Dendritic cell treated with granulocyte-macrophage colony-stimulating factor and Interleukin-4, amounts not matched to agents 40 ng/mL and 50 ng/mL, for 4 days (primary cell): ENCODE results near the gene BFSP2.

Source experiments
- H3K27ac Mint-ChIP-seq: one replicate; pipeline ENCODE4 v1.8.0; 2022; ENCODE audit warnings: mild to moderate bottlenecking, mixed read lengths
- H3K27me3 Mint-ChIP-seq: one replicate; pipeline ENCODE4 v1.8.0; 2022; ENCODE audit warnings: mild to moderate bottlenecking, mixed read lengths
- H3K36me3 Mint-ChIP-seq: one replicate; pipeline ENCODE4 v1.8.0; 2022; ENCODE audit warnings: low read depth, mixed read lengths
- H3K4me1 Mint-ChIP-seq: one replicate; pipeline ENCODE4 v1.8.0; 2022; ENCODE audit warnings: low read depth, mixed read lengths
- H3K4me3 Mint-ChIP-seq: one replicate; pipeline ENCODE4 v1.8.0; 2022; ENCODE audit warnings: mild to moderate bottlenecking, moderate library complexity, mixed read lengths
- H3K9me3 Mint-ChIP-seq: one replicate; pipeline ENCODE4 v1.8.0; 2022; ENCODE audit warnings: mixed read lengths
- intact Hi-C: fragments of 100-400 bp; cut with micrococcal nuclease; formaldehyde crosslinking; loops from one replicate; pipeline ENCODE4 v1.15.0; 2022

Gene BFSP2, protein sequence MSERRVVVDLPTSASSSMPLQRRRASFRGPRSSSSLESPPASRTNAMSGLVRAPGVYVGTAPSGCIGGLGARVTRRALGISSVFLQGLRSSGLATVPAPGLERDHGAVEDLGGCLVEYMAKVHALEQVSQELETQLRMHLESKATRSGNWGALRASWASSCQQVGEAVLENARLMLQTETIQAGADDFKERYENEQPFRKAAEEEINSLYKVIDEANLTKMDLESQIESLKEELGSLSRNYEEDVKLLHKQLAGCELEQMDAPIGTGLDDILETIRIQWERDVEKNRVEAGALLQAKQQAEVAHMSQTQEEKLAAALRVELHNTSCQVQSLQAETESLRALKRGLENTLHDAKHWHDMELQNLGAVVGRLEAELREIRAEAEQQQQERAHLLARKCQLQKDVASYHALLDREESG

GRCh38 chr3:133400006-133400515, at the start of gene BFSP2:
BFSP2 (plus strand) TSS chr3:133400056; CDS start chr3:133400084, 28 bp downstream.
- Mint-ChIP-seq H3K27me3 (no peaks in the 10 kb centered on the region), H3K27ac (no peak within 1 kb of the TSS), H3K4me1 (no peaks in the 10 kb centered on the region), H3K9me3 (no peaks in the 10 kb centered on the region), H3K36me3 (no peaks in the 10 kb centered on the region), H3K4me3 (no peak within 1 kb of the TSS)
- intact Hi-C loops, result no loop called here

DNA sequence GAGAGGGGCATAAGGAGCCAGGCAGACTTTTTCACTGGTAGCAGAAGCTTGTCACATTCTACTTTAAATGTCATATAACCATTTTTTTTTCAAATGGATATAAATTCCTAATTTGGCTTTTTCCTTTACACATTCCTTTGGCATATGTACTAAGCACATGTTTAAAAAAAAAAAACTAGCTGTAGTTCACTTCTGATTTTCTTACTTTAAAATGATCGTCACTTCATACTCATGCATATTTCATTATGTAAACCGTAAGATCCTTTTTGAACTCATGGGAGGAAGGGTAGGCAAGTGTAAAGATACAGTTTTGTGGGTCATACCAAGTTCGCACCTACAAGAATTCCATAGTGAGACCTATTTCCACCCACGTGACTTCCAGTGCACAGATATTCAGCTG, 45.1 kb upstream of the BFSP2 start:
- Mint-ChIP-seq H3K4me1 (no peaks in the 10 kb centered on the region), H3K9me3 (no peaks in the 10 kb centered on the region), H3K4me3 (no peak overlapping the region), H3K27ac (no peak overlapping the region), H3K27me3 (no peaks in the 10 kb centered on the region), H3K36me3 (no peaks in the 10 kb centered on the region)
- intact Hi-C loops, result no loop called here

- H3K4me1 Mint-ChIP-seq, result no peaks in the 10 kb centered on the region
- H3K36me3 Mint-ChIP-seq, result no peaks in the 10 kb centered on the region
- H3K27me3 Mint-ChIP-seq, result no peaks in the 10 kb centered on the region
- intact Hi-C loops, result no loop called here
- no peaks in the 10 kb centered on the region for H3K9me3 Mint-ChIP-seq
- no peak overlapping the region for H3K27ac Mint-ChIP-seq
- H3K4me3 Mint-ChIP-seq, result no peak overlapping the region
These were observed 39.4 kb upstream of the BFSP2 start for GRCh38 chr3:133360476-133360875.

- no peaks in the 10 kb centered on the region for H3K27me3 Mint-ChIP-seq
- H3K9me3 Mint-ChIP-seq, result no peaks in the 10 kb centered on the region
- no peaks in the 10 kb centered on the region for H3K36me3 Mint-ChIP-seq
- H3K27ac Mint-ChIP-seq, result no peak overlapping the region
- no peaks in the 10 kb centered on the region for H3K4me1 Mint-ChIP-seq
- intact Hi-C loops, result no loop called here
- no peak overlapping the region for H3K4me3 Mint-ChIP-seq
These were observed 38.8 kb upstream of the BFSP2 start for GRCh38 chr3:133361011-133361410.

DNA sequence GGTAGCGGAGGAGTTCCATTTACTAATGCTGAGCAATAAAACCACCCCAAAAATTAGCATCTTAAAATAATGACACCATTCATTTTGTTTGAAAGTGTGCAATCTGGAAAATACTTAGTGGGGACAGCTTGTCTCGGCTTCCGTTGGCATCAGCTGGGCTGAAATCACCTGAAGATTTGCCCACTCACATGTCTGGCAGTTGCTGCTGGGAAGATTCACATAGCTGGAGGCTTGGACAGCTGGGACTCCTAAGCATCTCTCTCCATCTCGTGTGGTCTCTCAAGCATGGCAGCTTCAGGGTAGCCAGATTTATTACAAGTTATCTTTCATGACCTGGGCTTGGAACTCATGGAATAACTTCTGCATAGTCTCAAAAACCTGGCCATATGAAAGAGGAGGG, 38.4 kb upstream of the BFSP2 start:
- Mint-ChIP-seq H3K4me3 (no peak overlapping the region), H3K4me1 (no peaks in the 10 kb centered on the region), H3K27ac (no peak overlapping the region), H3K36me3 (no peaks in the 10 kb centered on the region), H3K9me3 (no peaks in the 10 kb centered on the region), H3K27me3 (no peaks in the 10 kb centered on the region)
- intact Hi-C loops, result no loop called here

DNA sequence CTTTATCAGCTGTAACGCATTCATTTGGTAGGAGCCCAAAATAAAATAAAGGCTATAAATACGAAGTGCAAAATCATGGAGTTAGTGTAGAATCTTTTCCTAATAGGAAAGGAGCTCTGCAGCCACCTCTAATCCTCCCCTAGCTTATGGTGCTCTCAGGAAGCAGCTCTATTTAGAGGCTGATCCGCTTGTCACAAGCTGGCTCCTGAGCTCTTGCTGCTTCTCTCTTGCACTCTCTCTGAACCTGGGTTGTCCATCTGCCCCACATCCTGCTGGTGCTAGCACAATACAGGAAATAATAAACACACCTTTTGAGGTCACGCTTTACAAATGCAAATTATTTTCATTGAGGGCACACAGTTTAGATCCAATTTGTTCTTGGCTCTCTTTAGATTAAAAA, 37.3 kb upstream of the BFSP2 start:
- Mint-ChIP-seq H3K4me1 (no peaks in the 10 kb centered on the region), H3K27me3 (no peaks in the 10 kb centered on the region), H3K27ac (no peak overlapping the region), H3K9me3 (no peaks in the 10 kb centered on the region), H3K4me3 (no peak overlapping the region), H3K36me3 (no peaks in the 10 kb centered on the region)
- intact Hi-C loops, result no loop called here

DNA sequence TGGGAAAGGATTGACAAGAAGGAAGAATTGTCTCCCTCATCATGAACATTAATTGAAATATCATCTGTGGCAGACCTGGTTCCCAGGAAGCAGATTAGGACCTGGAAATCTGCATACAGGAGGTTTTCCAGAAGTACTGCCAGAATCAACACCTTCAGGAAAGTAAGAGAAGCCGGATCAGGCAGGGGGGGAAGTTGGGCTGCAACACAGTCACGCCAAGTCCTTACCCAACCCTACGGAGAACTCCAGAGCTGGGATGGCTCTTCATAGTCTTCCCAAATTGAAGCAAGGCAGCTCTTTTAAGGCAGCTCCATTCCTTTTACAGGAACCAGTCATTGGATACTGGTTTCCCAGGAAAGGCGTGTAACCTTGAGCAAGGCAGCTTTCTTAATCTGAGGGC, 35.2 kb upstream of the BFSP2 start:
- Mint-ChIP-seq H3K27ac (no peak overlapping the region), H3K4me1 (no peaks in the 10 kb centered on the region), H3K27me3 (no peaks in the 10 kb centered on the region), H3K36me3 (no peaks in the 10 kb centered on the region), H3K4me3 (no peak overlapping the region), H3K9me3 (no peaks in the 10 kb centered on the region)
- intact Hi-C loops, result no loop called here

DNA sequence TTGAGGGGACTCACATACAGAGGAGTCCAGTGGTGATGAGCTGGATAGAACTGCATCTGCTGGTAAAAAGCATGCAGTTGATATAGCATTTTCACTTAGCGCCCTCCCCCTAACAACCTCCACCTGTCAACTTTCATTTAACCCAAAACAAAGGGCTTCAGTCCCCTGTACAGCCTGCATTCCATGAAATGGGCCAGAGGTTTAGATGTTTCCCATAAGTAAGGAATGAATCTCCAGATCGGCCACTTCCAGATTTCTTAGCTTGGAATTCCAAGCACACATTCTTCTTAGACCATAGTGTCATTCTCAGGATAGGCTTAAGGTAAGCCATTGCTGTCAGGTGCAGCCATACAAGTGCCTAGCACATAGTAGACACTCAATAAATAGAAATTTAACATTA, 32.9 kb upstream of the BFSP2 start:
- Mint-ChIP-seq H3K27me3 (peaks cover 3% of the 10 kb centered on the region), H3K9me3 (no peaks in the 10 kb centered on the region), H3K4me1 (no peaks in the 10 kb centered on the region), H3K4me3 (no peak overlapping the region), H3K27ac (no peak overlapping the region), H3K36me3 (no peaks in the 10 kb centered on the region)
- intact Hi-C loops, result no loop called here

GRCh38 chr3:133367403-133367802, 32.5 kb upstream of the BFSP2 start:
- intact Hi-C loops, result no loop called here

DNA sequence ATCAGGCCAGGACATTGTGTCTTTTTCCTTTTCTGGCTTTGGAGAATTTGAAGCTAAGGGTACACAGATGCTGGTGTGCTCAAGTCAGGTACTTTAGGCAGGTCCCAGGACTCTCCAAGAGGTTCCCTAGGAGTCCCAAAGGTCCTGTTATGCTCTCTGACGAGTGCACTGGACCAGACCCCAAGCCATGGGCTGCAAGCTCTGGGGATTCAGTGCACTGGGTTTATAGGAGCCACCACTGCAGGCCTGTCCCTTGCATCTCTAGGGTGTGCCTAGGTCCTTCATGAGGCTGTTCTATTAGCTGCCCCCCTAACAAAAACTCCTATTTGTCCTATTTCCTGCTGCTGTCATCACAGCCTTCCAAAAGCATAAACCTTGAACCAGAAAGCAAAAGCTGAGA, 31.9 kb upstream of the BFSP2 start:
- no peaks in the 10 kb centered on the region for H3K36me3 Mint-ChIP-seq
- peaks cover 3% of the 10 kb centered on the region for H3K27me3 Mint-ChIP-seq
- H3K9me3 Mint-ChIP-seq, result no peaks in the 10 kb centered on the region

More at GRCh38 chr3:133367403-133367802, 32.5 kb upstream of the BFSP2 start:
- no peak overlapping the region for H3K27ac Mint-ChIP-seq
- no peaks in the 10 kb centered on the region for H3K36me3 Mint-ChIP-seq
- H3K9me3 Mint-ChIP-seq, result no peaks in the 10 kb centered on the region
- peaks cover 3% of the 10 kb centered on the region for H3K27me3 Mint-ChIP-seq
- no peaks in the 10 kb centered on the region for H3K4me1 Mint-ChIP-seq
- H3K4me3 Mint-ChIP-seq, result no peak overlapping the region

DNA sequence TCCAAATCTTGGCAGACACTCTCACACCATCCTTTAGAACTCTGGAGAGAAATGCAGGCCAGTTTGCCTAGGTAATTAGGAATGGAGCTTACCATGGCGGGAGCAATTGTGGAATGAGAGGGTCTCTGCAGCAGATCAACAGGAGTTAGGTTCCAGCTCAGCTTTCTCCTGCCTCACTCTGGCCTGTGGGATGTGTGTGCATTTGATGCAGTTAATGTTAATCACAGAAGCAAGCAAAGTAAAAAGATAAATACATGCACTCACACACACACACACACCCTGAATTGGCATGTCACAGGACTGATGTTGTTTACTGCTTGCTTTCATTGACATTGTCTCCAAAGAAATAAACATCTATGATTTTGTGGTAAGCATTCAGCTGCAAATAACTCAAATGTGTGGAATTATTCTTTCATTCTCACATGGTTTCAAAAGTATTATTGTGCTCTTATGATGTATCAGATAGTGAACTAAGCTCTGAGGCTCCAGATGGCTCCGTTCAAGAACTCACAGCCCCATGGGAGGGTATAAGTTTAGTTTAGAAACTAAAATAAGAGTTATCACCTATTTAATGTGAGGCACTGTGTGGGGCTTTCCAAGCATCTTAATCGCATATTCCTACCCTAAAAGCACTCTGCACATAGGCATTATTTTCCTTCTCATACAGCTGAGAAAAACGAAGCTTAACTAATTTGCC, 31.3 kb upstream of the BFSP2 start:
- intact Hi-C loops, result no loop called here
- Mint-ChIP-seq H3K4me1 (no peaks in the 10 kb centered on the region), H3K4me3 (no peak overlapping the region), H3K27me3 (peaks cover 3% of the 10 kb centered on the region), H3K9me3 (no peaks in the 10 kb centered on the region), H3K27ac (no peak overlapping the region), H3K36me3 (no peaks in the 10 kb centered on the region)

More for the DNA sequence above, 31.9 kb upstream of the BFSP2 start:
- Mint-ChIP-seq H3K4me1 (no peaks in the 10 kb centered on the region), H3K4me3 (no peak overlapping the region), H3K27ac (no peak overlapping the region)
- intact Hi-C loops, result no loop called here

GRCh38 chr3:133369068-133369440, 30.8 kb upstream of the BFSP2 start:
- intact Hi-C loops, result no loop called here
- Mint-ChIP-seq H3K4me1 (no peaks in the 10 kb centered on the region), H3K36me3 (no peaks in the 10 kb centered on the region), H3K4me3 (no peak overlapping the region), H3K27ac (no peak overlapping the region), H3K9me3 (no peaks in the 10 kb centered on the region), H3K27me3 (peaks cover 3% of the 10 kb centered on the region)

GRCh38 chr3:133371181-133371580, 28.7 kb upstream of the BFSP2 start:
- Mint-ChIP-seq H3K27ac (no peak overlapping the region), H3K9me3 (no peaks in the 10 kb centered on the region), H3K27me3 (peaks cover 3% of the 10 kb centered on the region), H3K36me3 (no peaks in the 10 kb centered on the region), H3K4me1 (no peaks in the 10 kb centered on the region), H3K4me3 (no peak overlapping the region)
- intact Hi-C loops, result no loop called here

DNA sequence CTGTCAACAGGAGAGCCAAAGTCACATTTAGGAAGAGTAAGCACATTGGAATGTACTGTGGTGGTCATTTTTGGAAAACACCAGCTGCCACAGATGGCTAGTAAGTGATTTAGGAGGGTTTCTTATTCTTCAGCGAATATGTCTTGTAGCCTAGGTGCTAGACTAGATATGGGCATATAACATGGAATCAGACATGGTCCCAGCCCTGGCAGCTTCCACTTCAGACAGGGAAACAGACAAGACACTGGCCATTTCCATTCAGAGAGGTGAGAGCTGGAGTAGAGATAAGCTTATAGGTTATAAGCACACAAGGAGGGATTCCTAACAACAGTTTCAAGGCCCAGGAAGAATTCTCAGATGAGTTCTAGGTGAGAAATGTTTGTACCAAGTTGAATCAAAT, 28.2 kb upstream of the BFSP2 start:
- Mint-ChIP-seq H3K4me3 (no peak overlapping the region), H3K36me3 (no peaks in the 10 kb centered on the region), H3K27ac (no peak overlapping the region), H3K4me1 (no peaks in the 10 kb centered on the region), H3K9me3 (no peaks in the 10 kb centered on the region), H3K27me3 (peaks cover 3% of the 10 kb centered on the region)
- intact Hi-C loops, result no loop called here
